H1 (cell line): ENCODE results near the gene EEF1A2.

Experiments
- BACH1 ChIP-seq: IDR thresholded peaks from 2 replicates; pipeline ENCODE4 v1.6.1; 2012; ENCODE audit warnings: low read length, improper control_type of control experiment
- EP300 ChIP-seq, 2 experiments: IDR thresholded peaks; 1 replicate in 1 of 2; 2 replicates in 1 of 2; pipeline ENCODE4 v1.6.1; 2011 to 2012; ENCODE audit warnings: low read depth in 2 of 2, low read length in 2 of 2, mild to moderate bottlenecking in 2 of 2, borderline replicate concordance in 1 of 2, inconsistent platforms in 1 of 2, moderate library complexity in 1 of 2
- GTF2F1 ChIP-seq: IDR thresholded peaks from 2 replicates; pipeline ENCODE4 v1.6.1; 2012; ENCODE audit warnings: low read depth, low read length, improper control_type of control experiment, borderline replicate concordance
- HDAC2 ChIP-seq, 2 experiments: fragments of 300-600 bp in 1 of 2; sonication (generic) in 1 of 2; IDR thresholded peaks; 2 replicates each; pipeline ENCODE4 v1.6.1; 2011 to 2012; ENCODE audit warnings: low read depth in 2 of 2, low read length in 2 of 2, mild to moderate bottlenecking in 2 of 2, moderate library complexity in 2 of 2, borderline replicate concordance in 1 of 2, inconsistent platforms in 1 of 2

DNA sequence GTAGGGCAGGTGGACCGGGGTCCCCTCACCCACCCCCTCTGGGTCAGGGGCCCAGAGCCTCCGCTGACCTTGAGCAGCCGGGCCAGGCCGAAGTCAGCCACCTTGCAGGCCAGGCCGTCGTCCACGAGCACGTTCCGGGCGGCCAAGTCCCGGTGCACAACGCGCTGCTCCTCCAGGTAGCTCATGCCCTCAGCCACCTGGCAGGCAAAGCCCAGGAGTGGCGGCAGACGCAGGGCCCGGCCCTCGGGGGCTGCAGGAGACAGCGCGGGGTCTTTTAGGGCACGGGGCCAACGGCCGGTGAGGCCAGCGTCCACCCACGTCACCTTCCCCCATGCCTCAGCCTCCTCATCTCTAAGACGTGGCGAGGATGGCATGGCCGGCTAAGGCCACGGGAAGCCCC, 42.5 kb upstream of the EEF1A2 start:
- TF ChIP-seq BACH1, result no peak
- TF ChIP-seq EP300 (IDR thresholded peaks at IDR 0.05; ENCODE audit: borderline replicate concordance in 1 of 2, low read depth in 2 of 2, low read length in 2 of 2), result no peak
- TF ChIP-seq GTF2F1, result no peak
- no peak for TF ChIP-seq HDAC2 (IDR thresholded peaks at IDR 0.05; ENCODE audit: borderline replicate concordance in 1 of 2, low read depth in 2 of 2, low read length in 2 of 2)
